OCI-LY1 (cell line): ENCODE measurements around the gene MCF2L.

ENCODE experiments used
- H2AFZ ChIP-seq: fragments of 200-600 bp; sonication (generic), shearing (Covaris generic); 2 replicates; pipeline ENCODE4 v1.6.0; 2014; ENCODE audit warnings: antibody characterized with exemption, mild to moderate bottlenecking, low read length
- H3F3A ChIP-seq: fragments of 200-600 bp; sonication (generic), shearing (Covaris generic); 2 replicates; pipeline ENCODE4 v1.6.0; 2014; ENCODE audit warnings: mild to moderate bottlenecking, antibody characterized with exemption, low read length, moderate library complexity; ENCODE audit not compliant: insufficient read depth
- H3K27ac ChIP-seq: fragments of 200-600 bp; sonication (generic); 2 replicates; pipeline ENCODE4 v1.5.1; 2014; ENCODE audit warnings: low read length, mixed run types, mild to moderate bottlenecking, low read depth; ENCODE audit not compliant: poor library complexity, severe bottlenecking
- H3K27me3 ChIP-seq: fragments of 200-600 bp; sonication (generic); 2 replicates; pipeline ENCODE4 v1.6.0; 2014; ENCODE audit warnings: antibody characterized with exemption, mild to moderate bottlenecking, low read length, moderate library complexity; ENCODE audit not compliant: insufficient read depth
- H3K36me3 ChIP-seq: fragments of 200-600 bp; sonication (generic); 2 replicates; pipeline ENCODE4 v1.6.1; 2014; ENCODE audit warnings: mild to moderate bottlenecking, antibody characterized with exemption, low read length, moderate library complexity, mixed read lengths; ENCODE audit not compliant: insufficient read depth
- H3K4me1 ChIP-seq: fragments of 200-600 bp; sonication (generic); 2 replicates; pipeline ENCODE4 v1.5.1; 2014; ENCODE audit warnings: mild to moderate bottlenecking, low read length, moderate library complexity; ENCODE audit not compliant: insufficient read depth, severe bottlenecking
- H3K4me2 ChIP-seq: fragments of 200-600 bp; sonication (generic), shearing (Covaris generic); 2 replicates; pipeline ENCODE4 v1.6.1; 2014; ENCODE audit warnings: low read length
- H3K4me3 ChIP-seq: fragments of 200-600 bp; sonication (generic); 2 replicates; pipeline ENCODE4 v1.5.1; 2014; ENCODE audit warnings: low read length, low read depth, mild to moderate bottlenecking, mixed read lengths; ENCODE audit not compliant: poor library complexity, severe bottlenecking
- H3K79me2 ChIP-seq: fragments of 200-600 bp; shearing (Covaris generic); 2 replicates; pipeline ENCODE4 v1.6.1; 2016; ENCODE audit warnings: mixed run types, low read length, mixed read lengths; ENCODE audit not compliant: insufficient read depth
- H3K9ac ChIP-seq: fragments of 200-600 bp; sonication (generic), shearing (Covaris generic); 2 replicates; pipeline ENCODE4 v1.6.1; 2014; ENCODE audit warnings: mild to moderate bottlenecking, low read length, mixed read lengths
- H3K9me2 ChIP-seq: fragments of 200-600 bp; sonication (generic), shearing (Covaris generic); 2 replicates; pipeline ENCODE4 v1.6.1; 2014; ENCODE audit warnings: low read depth, mild to moderate bottlenecking, low read length, mixed read lengths
- H3K9me3 ChIP-seq: fragments of 200-600 bp; shearing (Covaris generic); 2 replicates; pipeline ENCODE4 v1.6.1; 2014; ENCODE audit warnings: low read length, mixed read lengths
- H4K20me1 ChIP-seq: fragments of 200-600 bp; sonication (generic), shearing (Covaris generic); 2 replicates; pipeline ENCODE4 v1.6.0; 2016; ENCODE audit warnings: mild to moderate bottlenecking, low read length; ENCODE audit not compliant: insufficient read depth
- EZH2 ChIP-seq: fragments of 200-600 bp; sonication (generic), shearing (Covaris generic); IDR thresholded peaks from 2 replicates; pipeline ENCODE4 v1.8.0; 2017; ENCODE audit warnings: borderline replicate concordance, mixed run types, mild to moderate bottlenecking, antibody characterized with exemption, low read length, moderate library complexity, mixed read lengths
- TF ChIP-seq, protein P1 (sequence below): fragments of 200-600 bp; sonication (generic), shearing (Covaris generic); IDR thresholded peaks from 2 replicates; pipeline ENCODE4 v1.5.1; 2017; ENCODE audit warnings: mild to moderate bottlenecking, antibody characterized with exemption, low read length, moderate library complexity, mixed read lengths

The MCF2L gene

DNA sequence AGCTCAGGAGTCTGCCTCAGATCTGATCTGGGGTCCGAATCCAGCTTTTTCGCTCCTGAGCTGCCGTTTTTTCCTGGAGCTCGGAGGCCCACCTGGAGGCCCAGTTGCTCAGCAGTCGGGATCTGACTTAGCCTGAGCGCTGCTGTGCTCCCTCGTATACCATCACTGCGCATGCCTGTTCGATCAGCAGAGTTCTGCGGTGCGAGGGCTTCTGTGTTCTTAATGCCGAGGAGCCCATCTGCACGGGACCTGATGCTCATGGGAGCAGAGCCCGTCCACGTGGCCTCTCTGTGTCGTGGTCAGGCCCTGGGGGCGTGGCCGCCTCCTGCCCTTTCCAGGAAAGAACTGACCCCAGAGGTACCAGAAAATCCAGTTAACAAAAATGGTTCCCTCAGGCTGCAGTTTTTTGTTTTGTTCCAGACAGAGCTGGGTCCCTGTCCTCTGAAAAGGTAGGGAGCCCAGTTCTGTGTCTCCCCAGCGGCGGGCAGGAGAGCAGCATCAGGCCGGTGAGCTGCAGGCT, 57.4 kb downstream of the MCF2L start:
- Histone ChIP-seq H3K9me3 (no peaks in the 10 kb centered on the region), H3K4me1 (no peaks in the 10 kb centered on the region), H3K36me3 (no peaks in the 10 kb centered on the region), H3K79me2 (no peaks in the 10 kb centered on the region), H3K27me3 (peaks cover 10% of the 10 kb centered on the region; the same call in 1 of the 2 replicates), H3K9ac (no peak overlapping the region), H4K20me1 (no peaks in the 10 kb centered on the region), H2AFZ (no peak overlapping the region), H3K9me2 (no peaks in the 10 kb centered on the region), H3K4me3 (no peak overlapping the region), H3K27ac (no peak overlapping the region), H3K4me2 (no peak overlapping the region), H3F3A (no peaks in the 10 kb centered on the region)
- TF ChIP-seq, protein P1, sequence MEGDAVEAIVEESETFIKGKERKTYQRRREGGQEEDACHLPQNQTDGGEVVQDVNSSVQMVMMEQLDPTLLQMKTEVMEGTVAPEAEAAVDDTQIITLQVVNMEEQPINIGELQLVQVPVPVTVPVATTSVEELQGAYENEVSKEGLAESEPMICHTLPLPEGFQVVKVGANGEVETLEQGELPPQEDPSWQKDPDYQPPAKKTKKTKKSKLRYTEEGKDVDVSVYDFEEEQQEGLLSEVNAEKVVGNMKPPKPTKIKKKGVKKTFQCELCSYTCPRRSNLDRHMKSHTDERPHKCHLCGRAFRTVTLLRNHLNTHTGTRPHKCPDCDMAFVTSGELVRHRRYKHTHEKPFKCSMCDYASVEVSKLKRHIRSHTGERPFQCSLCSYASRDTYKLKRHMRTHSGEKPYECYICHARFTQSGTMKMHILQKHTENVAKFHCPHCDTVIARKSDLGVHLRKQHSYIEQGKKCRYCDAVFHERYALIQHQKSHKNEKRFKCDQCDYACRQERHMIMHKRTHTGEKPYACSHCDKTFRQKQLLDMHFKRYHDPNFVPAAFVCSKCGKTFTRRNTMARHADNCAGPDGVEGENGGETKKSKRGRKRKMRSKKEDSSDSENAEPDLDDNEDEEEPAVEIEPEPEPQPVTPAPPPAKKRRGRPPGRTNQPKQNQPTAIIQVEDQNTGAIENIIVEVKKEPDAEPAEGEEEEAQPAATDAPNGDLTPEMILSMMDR, result no peak
- TF ChIP-seq EZH2, result no peak

DNA sequence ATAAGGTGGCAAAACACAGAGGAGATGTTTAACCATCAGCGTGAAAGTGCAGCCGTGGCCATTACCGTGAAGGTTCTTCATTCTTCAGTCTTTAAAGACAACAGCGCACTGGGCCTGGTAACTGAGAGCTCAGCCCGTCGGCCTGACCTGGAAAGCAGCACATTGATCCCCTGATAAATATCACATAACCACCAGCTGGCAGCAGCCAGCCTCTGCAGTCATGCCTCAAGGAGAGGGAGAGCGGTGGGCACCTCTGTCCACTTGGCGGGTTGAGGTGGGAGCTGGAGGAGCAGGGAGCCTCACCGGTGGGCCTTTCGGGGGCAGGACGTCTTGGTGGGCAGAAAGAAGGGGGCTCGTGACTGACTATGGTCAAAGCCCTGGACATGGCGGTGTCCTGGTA, 58.1 kb downstream of the MCF2L start:
- H3K79me2 ChIP-seq, result no peaks in the 10 kb centered on the region
- H2AFZ ChIP-seq, result no peak overlapping the region
- H3K27ac ChIP-seq, result no peak overlapping the region
- H3F3A ChIP-seq, result no peaks in the 10 kb centered on the region
- H3K4me2 ChIP-seq, result no peak overlapping the region
- no peak overlapping the region for H3K4me3 ChIP-seq
- H4K20me1 ChIP-seq, result no peaks in the 10 kb centered on the region
- no peaks in the 10 kb centered on the region for H3K9me3 ChIP-seq
- H3K36me3 ChIP-seq, result no peaks in the 10 kb centered on the region
- no peaks in the 10 kb centered on the region for H3K4me1 ChIP-seq
- no peak overlapping the region for H3K9ac ChIP-seq
- peaks cover 10% of the 10 kb centered on the region; the same call in 1 of the 2 replicates for H3K27me3 ChIP-seq
- no peak for TF ChIP-seq EZH2
- TF ChIP-seq, protein P1, result no peak
- no peaks in the 10 kb centered on the region for H3K9me2 ChIP-seq

DNA sequence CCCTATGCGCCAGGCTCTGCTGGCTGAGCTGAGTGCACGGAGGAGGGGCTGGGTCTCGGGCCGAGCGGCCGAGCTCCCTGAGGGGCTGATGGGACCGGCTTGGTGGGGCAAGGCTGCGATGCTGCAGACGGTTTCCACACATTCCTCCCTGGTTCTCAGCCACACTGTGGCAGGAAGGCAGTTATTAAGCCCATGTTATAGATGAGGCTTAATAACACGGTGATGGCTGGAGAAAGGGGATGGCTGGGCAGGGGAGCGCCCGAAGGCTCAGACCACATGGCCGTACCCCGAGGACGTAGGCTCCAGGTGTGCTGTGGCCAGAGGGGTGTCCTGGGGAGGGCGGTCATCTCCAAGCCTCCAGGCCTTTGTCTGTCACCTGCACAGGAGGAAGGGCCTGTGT, 58.6 kb downstream of the MCF2L start:
- Histone ChIP-seq H3F3A (no peaks in the 10 kb centered on the region), H3K9ac (no peak overlapping the region), H3K4me2 (no peak overlapping the region), H3K9me3 (no peaks in the 10 kb centered on the region), H3K79me2 (no peaks in the 10 kb centered on the region), H3K4me3 (no peak overlapping the region), H3K4me1 (no peaks in the 10 kb centered on the region), H3K36me3 (no peaks in the 10 kb centered on the region), H4K20me1 (no peaks in the 10 kb centered on the region), H3K27me3 (peaks cover 10% of the 10 kb centered on the region; the same call in 1 of the 2 replicates), H3K9me2 (no peaks in the 10 kb centered on the region), H3K27ac (no peak overlapping the region), H2AFZ (no peak overlapping the region)
- TF ChIP-seq, protein P1, result no peak
- TF ChIP-seq EZH2, result no peak
